HG03139 (cell line): ENCODE results near the gene SV2C.
A peak's percentile ranks its signal among the peaks of the same experiment; 100 is the strongest.
"Not testable (repeated sequence)": the region's sequence is repeated elsewhere in the genome, so short reads cannot be mapped to it uniquely, and the experiment has no call there.

ENCODE experiments used
- ATAC-seq: cut with Tn5 transposase; IDR thresholded peaks from one replicate; pipeline ENCODE4 v1.9.1; 2021; ENCODE audit not compliant: unreplicated experiment

The SV2C gene

DNA sequence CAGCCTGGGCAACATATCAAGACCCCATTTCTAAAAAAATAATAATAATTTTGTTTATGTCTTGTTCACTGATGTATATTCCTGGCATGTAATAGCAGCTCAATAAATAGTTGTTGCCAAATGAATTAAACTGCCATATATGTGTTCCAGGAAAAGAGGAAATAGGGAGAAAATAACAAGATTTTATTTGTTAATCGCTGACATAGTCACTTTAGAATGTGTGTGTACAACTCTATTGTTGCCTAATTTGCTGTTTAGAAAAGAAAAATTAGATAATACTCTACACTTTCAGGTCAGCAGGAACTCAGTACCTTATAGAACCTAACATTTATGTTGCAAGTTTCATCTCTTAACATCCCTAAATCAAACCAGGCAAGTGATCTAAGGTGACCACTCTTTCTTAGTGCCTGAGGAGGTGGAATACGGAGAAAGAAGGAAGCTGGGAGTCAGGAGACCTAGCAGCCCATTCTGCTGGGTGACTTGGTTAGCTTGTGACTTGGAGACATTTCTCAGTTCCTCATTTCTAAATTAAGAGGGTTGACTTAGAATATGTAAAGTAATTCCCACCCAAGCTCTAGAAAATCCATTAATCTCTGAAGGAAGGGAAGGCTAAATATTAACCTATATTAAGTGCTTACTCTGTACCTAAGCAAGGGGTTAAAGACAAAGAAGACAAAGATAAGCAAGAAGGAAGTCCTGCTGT is 209.6 kb downstream of the SV2C start:
- ATAC-seq = peak; percentile 70

DNA sequence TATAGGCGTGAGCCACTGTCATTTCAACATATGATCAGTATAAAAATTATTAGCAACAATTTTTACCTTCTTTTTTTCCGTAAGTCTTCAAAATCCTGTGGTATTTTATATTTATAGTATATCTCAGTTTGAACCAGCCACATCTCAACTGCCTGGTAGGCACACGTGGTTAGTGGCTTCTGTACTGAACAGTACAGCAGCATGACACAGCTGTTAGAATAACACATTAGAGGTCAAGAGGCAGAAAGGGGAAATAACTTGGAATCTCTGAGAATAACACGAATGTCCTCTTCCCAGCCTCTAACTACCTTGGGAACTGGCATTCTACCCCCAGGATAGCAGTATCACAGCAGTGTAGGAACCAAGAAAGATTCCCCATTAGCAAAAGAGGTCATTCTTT is 211.4 kb downstream of the SV2C start:
- ATAC-seq = no peak

DNA sequence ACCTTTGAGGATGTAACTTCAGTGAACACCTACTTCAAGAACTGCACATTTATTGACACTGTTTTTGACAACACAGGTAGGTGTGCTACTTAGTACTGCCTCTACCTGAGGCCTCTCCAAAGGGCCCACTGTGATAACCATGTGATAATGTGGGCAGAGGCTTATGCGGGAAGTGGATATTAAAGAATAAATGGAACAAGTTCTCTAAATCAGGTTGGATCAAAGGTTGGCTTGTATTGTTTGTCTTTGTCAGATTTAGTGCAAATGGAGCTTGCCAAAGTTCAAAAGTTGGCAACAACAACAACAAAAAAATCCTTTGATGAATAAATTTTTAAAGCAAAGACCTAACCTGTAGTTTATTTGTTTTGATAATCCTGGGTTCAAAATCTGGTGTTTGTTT is 215.7 kb downstream of the SV2C start:
- ATAC-seq = no peak

DNA sequence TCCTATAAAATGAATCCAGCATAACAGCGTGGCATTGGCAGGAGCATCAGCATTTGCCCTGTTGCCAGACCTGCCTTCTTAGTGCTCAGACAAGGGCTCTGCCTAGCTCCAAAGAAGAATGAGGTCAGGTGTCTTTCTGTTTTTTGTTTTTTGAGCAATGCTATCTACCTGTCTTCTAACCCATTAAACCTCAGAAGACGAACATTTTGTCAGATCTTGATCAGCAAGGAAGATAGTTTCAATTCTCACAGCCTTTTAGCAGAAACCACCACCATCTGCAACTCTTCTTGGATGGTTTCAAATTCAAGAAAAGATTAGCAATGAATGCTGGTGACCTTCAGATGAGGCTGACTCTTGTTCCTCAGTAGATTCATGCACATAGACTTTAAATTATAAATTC is 216.4 kb downstream of the SV2C start:
- no peak for ATAC-seq

DNA sequence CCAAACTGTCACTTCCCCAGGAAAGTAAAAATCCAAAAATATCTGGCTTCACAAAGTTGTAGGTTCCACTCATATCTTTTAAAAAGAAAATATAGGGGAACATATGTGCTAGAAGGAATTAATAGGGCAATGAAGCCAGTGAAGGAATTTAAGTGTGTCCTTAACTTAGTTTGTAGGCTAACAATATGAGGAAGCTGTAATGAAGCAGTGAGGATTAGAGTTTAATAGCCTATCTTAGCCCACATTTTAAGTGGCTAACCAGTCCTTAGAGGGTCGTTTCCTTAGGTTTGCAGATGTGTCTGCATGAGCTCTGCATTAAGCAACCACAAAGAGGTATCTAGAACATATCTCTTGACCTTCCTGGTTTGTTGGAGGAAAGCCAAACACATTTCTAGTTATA is 218.7 kb downstream of the SV2C start:
- not testable (repeated sequence) for ATAC-seq

DNA sequence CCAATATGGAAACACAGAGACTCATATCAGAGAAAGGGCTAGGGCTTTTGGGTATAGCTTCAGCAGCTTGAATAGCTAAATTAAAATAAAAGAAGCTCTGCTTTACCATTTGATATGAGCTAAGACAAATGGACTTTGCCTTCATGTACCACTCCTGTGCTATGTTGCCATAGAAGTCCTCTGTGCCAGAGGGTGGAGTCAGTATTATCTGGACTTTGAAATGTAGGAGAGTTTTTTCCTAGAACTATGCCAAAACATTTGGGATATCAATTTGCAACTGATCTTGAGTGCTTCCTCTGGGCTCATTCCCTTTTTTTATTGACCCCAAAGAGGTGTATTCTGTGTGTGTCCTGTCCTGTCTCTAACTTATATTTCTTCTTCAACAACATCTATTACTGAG is 219.5 kb downstream of the SV2C start:
- ATAC-seq = not testable (repeated sequence)

DNA sequence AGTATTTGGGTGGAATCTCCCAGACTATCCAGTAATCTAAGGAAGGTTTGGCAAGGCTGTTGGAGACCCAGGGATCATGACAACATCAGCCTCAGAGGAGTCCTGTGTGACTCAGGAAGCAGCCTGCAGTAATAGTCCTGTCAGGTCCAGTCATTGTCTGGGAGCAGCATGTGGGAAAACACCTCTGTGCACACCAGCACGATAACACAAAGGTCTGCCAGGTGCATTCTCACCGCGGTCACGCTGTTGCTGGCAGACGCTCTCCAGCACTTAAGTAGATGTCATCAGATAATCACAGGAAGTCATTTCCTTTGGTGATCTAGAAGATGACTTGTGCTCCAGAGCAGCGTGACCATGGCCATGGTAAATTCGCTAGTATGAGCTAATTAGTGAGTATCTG is 220.7 kb downstream of the SV2C start:
- ATAC-seq = no peak

DNA sequence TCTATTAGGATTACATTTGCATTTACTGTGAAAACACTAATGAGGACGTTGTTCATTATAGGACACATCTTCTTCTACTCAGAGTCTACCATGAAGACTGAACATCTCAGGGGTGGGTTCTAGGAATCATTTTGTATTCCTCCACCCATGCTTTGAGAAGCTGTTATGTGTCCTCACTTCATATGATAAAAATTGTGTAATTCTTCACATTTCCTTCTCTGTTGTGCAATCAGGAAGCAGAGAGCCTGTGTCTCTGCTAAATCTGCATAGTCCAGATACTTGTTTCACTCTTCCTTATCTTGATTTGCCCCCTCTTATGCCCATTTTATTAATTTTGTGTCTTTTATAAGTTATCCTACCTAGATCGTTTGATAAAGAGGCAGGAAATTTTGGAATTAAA is 222.1 kb downstream of the SV2C start:
- no peak for ATAC-seq

DNA sequence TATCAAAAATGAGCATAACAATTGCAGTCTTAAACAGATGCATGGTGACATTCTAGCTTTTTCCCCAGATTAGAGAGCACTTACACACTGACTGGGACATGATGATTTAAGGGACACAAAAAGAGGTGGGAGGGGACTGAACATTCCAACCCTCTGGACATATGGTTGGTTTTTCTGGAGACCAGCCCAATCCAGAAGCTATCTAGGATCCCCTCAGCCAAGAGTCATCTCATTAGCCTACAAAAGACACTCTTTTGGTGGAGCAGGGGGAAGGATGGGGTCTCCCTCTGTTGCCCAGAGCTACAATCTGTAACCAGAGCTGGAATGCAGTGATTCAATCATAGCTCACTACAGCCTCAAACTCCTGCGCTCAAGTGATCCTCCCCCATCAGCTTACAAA is 222.6 kb downstream of the SV2C start:
- ATAC-seq = no peak

DNA sequence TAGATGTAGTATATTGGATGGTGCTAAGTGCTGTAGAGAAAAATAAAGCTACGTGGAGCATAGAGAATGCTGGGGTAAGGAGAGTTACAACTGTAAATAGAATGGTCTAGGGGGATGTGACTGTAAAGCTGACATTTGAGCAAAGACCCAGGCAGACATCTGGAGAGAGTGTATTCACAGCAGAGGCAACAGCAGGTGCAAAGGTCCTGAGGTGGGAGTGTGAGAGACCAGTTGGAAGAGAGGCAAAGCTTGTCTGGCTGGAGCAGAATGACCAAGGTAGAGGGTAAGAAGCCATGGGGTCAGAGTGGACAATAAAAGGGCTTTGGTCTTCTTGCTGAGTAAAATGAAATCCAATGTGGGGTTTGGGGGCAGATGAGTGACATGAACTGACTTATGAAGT is 227.0 kb downstream of the SV2C start:
- ATAC-seq = no peak

DNA sequence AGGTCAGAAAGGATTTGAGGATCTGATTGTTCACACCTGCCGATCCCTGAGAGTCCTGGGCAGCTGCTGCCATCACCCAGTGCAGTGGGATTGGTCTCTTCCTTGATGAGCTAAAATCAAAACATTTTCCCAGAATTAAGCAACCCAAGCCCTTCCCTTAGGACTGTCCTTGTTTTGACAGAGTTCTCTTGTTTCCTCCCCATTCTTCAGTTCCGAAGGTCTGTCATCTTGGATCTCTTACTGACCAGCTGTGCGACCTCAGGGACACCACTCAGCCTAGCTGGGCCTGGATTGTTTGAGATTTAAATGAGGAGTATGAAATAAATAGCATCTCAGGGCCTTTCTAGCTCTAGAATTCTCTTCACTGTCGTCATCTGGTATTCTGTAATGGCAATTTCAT is 229.6 kb downstream of the SV2C start:
- ATAC-seq = no peak

DNA sequence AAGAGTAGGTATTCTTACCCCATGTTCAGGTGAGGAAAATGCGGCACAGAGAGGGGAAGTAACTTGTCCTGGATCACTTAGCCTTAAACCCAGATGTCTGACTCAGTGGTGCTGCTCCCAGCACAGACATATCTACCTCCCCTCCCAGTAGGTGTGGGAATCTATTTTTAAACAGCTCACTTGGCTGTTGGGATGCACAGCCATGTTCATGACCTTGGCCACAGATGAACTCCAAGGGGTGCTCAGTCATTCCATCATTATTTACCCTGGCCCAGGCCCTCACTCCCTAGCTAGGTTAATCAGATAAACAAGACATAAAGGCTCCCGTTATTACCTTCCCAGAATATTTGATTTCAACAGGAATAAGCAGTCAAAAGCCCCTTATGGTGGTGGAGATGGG is 231.5 kb downstream of the SV2C start:
- ATAC-seq = no peak

DNA sequence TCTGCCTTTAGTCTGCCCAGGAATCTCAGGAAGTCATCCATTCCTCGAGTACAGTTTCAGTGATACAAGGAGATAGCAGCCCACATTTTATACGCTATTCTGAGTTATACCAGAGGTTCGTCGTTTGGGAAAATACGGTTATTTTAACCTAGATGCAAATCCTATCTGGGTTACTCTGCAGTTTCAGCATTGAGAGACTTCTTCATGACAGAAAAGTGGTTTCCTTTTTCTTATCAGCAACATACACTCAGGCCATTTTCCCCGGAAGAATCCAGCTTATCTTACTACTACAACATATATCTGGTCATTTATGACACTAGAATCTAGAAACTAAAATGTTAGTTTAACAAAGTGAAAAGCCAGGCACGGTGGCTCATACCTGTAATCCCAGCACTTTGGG is 236.5 kb downstream of the SV2C start:
- no peak for ATAC-seq

DNA sequence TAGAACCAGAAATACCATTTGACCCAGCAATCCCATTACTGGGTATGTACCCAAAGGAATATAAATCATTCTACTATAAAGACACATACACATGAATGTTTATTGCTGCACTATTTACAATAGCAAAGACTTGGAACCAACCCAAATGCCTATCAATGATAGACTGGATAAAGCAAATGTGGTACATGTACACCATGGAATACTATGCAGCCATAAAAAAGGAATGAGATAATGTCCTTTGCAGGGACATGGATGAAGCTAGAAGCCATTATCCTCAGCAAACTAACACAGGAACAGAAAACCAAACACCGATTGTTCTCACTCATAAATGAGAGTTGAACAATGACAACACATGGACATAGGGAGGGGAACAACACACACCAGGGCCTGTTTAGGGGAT is 240.3 kb downstream of the SV2C start:
- ATAC-seq = not testable (repeated sequence)

DNA sequence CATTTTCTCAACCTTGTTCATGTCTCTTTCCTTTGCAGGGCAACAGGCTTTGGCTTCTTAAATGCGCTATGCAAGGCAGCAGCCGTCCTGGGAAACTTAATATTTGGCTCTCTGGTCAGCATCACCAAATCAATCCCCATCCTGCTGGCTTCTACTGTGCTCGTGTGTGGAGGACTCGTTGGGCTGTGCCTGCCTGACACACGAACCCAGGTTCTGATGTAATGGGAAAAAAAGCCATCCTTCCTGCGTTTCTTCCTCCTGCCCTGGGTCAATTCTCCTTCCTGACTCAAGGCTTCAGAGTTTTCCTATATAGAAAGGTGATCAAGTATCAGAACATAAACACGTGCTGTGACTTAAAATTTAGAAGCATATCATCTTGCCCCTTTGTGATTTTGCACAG is 242.1 kb downstream of the SV2C start:
- ATAC-seq = no peak

DNA sequence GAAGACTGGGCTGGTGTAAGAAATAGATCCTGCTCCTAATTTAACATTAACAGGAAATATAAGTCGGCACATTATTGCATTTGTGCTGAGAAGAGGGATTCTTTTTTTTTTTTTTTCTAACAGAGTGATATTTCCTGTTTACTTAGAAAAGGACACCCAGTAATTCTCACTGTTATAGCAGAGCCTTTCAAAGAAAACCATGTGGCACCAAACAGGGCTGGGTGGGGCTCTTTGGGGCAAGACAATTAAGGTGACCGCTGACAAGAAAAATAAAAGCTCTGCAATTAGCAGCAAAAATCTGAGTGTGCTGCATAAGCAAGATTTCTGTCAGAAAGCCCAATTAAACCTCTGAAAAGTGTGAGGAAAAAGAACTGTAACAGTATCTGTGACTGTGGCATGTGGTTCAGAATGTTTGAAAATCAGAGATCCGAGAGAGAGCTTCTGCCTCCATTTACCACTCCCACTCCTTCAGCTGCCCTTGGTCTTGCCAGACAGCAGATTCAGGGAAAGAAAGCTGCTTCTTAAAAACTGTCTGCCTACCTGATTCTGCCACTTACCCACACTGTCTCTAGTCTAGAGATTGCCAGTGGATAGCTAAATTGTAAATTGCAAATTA is 242.8 kb downstream of the SV2C start:
- ATAC-seq = no peak

DNA sequence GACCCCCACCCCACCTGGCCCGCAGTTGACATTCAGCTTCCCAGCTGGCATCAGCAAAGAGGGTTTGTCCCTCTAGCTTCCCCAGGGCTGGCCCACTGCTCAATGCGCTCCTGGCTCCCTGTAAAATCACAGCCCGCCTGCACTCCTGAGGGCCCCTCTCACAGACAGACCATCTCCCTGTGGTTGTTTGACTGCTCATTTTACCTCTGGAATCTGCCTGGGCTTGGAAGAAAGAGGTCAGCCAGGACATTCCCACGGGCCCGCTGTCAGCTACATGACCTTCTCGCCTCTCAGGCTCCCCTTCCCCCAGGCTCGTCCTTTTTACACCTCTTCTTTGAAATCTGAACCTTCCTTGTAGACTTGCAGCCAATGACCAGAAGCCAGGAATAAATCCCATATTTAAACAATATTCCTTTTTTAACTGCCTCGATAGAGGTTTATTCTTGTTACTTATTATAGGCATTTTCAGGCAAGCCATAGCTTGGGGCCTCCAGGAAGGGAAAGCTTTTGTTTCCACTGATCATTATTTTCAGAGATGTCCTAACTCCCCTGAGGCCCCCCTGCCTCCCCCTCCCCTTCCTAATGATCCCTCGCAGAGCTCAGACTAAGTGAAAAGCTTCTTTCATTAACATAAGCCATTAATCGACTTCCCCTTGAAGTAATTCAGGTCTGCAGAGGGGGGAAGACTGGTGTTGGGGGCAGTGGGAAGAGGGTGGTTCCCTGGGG is 243.6 kb downstream of the SV2C start:
- ATAC-seq = no peak

DNA sequence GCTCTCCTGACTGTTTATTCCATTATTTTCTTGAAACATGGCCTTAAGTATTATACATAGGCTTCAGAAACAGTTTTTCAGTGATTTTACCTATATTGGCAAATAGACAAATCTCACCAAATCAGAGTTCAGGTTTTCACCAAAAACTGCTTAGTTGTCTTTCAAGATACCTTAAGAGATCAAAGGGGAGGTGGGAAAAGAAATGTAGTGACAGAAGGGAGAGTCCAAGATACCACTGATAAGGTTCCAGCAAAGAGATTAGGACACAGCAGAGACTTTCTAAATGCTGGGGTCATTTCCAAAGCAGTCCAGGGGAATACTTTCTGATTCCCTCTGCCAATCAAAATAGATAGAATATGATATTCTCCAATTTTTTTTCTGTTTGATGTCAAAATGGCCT is 246.2 kb downstream of the SV2C start:
- no peak for ATAC-seq

DNA sequence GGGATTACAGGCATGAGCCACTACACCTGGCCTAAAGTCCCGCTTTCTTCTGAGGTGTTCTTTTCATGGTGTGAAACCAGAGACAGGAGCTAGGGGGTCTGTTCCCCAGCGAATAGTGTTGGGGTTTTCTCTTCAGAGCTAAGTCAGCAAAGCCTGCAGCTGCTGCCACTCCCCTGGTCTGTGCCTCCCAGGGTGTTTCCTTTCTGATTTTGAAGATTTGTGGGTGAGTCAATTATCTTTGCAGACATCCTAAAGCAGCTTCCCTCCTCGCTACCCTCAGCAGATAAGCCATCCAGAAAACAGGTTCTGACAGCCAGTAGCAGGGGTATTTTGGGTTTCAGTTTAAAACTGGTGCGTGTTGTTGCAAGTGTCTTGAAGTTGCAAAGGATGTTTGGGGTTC is 247.9 kb downstream of the SV2C start:
- ATAC-seq = no peak

DNA sequence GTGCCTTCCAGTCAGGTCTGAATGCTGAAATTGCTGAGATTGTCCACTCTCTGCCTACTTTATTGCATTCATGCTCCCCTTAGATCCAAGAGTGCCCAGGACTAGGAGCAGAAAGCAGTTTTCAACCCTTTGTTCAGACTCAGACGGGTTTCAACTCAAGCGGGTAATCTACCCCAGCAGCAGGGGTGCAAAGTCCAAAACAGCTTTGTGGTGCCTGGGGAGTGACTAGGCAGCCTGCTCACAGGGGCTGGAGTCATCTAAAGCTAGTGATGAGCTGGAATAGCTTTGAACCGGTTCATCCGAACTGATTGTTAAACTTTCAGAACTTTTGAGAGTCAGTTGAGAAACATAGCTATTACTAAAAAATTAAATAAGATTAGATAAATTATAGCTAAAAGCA is 248.9 kb downstream of the SV2C start:
- ATAC-seq = no peak

DNA sequence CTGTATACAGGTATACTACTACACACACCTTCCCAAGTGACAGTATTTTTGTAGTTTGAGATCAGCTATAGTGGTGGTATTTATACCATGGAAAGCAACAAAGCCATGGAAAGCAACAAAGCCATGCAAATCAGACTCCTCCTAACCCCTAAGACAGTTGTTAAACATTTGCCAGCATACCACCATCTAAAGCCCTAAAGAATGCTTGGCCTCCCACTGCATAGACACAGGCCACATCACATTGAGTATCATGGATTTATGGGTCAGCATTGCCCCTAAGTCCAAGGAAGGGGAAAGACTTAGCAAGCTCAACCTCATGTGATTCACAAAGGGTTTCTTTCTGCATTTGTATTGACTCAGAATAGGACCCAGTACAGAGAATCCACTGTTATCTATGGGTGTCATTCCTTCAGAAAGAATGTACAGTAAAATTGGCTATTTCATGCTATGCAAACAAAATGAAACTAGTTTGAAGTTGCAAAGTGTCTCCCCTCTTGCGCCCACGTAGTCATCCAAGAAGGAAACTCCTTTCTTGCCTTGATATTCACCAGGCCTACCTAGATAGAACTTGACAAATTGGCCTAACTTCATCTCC is 249.5 kb downstream of the SV2C start:
- ATAC-seq = no peak

DNA sequence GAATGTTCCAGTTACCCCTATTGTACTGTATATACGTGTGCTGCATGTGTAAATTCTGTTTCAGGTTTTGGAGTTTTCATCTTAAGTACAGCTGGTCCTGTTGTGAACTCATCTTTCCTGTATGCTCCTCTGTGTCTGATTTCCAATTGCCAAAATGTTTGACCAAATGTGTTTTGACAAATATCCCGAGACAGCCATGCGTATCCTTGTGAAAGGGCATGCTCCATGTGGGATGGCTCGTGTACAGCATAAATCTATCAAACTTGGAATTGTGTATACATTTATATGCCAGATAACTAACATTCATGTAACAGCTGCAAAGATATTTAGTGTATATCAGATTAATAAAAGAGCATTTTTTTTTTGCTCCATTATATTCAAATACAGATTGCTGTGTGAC is 250.4 kb downstream of the SV2C start:
- ATAC-seq = no peak
